DOHH2 (cell line): ENCODE measurements around the gene KLHL15.

ENCODE experiments used
- EZH2phosphoT487 ChIP-seq: fragments of 200-600 bp; sonication (generic); IDR thresholded peaks from 2 replicates; pipeline ENCODE4 v1.6.1; 2017; ENCODE audit warnings: borderline replicate concordance, mild to moderate bottlenecking, antibody characterized with exemption, low read length, moderate library complexity, mixed read lengths
- TF ChIP-seq, protein P1 (sequence below): fragments of 200-600 bp; sonication (generic); IDR thresholded peaks from one replicate; pipeline ENCODE4 v1.5.1; 2014; ENCODE audit warnings: antibody characterized with exemption, mild to moderate bottlenecking, low read depth, low read length; ENCODE audit not compliant: poor library complexity, severe bottlenecking

DNA sequence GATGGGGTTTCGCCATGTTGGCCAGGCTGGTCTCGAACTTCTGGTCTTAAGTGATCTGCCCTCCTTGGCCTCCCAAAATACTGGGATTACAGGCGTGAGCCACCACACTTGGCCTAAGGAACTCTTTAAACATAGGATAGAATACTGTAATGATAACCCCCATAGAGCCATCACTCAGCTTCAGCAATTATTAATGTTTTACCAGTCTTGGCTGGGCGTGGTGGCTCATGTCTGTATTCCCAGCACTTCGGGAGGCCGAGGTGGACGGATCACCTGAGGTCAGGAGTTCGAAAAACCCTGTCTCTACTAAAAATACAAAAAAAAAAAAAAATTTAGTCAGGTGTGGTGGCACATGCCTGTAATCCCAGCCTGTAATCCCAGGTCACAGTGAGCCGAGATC, 42.9 kb upstream of the KLHL15 start:
- TF ChIP-seq, protein P1, sequence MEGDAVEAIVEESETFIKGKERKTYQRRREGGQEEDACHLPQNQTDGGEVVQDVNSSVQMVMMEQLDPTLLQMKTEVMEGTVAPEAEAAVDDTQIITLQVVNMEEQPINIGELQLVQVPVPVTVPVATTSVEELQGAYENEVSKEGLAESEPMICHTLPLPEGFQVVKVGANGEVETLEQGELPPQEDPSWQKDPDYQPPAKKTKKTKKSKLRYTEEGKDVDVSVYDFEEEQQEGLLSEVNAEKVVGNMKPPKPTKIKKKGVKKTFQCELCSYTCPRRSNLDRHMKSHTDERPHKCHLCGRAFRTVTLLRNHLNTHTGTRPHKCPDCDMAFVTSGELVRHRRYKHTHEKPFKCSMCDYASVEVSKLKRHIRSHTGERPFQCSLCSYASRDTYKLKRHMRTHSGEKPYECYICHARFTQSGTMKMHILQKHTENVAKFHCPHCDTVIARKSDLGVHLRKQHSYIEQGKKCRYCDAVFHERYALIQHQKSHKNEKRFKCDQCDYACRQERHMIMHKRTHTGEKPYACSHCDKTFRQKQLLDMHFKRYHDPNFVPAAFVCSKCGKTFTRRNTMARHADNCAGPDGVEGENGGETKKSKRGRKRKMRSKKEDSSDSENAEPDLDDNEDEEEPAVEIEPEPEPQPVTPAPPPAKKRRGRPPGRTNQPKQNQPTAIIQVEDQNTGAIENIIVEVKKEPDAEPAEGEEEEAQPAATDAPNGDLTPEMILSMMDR: no peak
- no peak for TF ChIP-seq EZH2phosphoT487
